ENCODE results near the gene TERT.

Gene TERT

DNA sequence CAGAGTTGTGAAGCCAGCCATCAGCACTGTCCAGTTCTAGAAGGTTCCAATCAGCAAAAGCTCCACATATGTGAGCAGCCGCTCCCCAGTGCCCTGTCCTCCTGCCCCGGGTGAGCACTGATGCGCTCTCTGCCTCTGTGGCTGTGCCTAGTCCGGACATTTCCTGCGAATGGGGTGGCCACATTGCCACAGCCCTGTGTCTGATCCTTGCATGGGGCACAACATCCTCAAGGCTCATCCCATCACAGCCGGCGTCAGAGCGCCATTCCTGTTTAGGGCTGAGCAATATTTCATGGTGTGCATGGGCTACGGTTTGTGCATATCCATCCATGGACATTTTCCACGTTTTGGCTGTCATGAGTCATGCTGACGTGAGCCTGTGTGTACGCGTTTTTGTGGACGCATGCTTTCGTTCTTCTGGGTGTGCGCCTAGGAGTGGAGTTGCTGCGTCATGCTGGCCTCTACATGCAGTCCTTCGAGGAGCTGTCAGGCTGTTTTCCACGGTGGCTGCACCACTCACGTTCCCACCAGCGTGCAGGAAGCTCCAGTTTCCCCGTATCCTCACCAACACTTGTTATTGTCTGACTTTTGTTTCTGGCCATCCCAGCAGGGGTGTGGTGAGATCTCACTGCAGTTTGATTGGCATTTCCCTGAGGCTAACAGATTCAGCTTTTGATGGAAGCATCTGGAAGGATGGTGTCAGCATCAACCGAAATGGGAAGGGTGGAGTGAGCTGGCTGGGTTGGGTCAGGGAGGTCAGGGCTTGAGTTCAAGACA, 79.4 kb downstream of the TERT start:
- no peak for DNase-seq

DNA sequence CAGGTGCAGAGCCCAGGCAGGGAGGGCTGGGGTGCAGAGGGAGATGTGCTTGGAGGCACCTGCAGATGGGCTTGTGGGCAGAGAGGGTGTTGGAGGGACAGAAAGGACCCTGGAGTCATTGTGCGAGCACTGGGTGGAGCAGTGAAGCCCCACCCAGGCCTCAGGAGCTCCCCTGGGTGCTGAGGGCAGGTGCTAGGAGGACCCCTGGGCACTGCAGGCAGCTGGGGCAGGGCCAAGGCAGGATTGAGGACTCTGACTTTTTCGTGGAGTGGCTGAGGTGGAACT, 80.0 kb downstream of the TERT start:
- no peak for DNase-seq

DNA sequence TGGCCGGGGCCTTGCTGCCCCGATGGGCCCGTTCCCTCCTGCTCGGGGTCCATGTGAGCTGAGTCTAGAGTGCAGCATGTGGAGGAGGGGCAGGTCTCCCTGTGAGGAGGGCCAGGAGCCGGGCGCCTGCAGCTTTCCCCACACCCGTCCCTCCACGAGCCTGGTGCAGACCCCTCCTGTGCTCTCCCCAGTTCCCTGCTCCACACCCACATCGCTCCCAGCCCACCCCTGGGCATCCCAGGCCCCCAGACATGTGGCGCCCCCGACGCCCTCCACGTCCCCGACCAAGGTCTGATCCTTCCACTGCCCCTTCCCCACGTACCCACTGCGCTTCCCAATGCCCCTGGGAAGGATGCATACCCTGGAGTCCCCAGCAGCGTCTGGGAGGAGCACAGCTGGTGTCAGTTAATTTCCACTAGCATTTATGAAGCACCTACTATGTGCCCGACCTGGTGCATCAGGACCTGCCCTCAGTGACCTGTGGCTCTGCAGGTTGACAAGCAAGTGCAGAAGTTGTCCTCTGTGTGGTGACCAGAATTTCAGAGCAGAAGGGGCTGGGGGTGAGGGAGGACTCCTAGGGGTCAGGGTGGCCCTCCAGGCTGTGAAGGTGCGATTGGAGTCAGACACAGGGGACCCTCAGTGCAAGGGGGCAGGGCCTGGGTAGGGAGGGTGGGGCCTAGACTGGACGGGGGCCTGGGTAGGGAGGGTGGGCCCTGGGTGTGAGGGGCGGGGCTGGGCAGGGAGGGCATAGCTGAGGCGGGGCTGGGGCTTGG, 80.5 kb downstream of the TERT start:
- DNase-seq = no peak

DNA sequence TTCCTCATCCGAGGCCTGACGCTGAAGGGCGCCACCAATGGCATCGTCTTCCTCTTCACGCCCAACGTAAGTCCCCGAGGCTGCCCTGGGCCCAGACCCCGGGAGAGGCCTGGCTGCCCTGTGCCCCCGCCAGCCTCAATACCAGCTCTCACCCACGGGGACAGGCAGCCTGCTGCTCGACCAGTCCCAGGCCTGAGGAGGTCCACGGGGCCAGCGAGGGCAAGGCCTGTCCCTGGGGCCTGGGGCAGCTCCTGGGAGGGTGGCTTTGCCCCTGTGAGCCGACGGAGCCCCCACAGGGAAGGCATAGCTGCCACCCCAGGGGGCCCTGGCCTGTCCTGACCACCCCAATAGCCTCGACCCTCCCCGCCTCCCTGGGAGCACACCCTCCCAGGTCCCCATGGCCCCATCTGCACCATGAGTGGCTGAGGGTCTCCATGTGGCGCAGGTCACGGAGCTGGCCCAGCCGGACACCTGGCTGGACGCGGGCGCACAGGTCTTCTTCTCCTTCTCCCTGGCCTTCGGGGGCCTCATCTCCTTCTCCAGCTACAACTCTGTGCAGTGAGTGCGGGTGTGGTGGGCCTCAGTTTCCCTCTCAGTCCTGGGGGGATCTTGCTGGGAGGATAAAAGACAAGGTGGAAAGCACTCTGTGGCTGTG, 81.2 kb downstream of the TERT start:
- DNase-seq = no peak

DNA sequence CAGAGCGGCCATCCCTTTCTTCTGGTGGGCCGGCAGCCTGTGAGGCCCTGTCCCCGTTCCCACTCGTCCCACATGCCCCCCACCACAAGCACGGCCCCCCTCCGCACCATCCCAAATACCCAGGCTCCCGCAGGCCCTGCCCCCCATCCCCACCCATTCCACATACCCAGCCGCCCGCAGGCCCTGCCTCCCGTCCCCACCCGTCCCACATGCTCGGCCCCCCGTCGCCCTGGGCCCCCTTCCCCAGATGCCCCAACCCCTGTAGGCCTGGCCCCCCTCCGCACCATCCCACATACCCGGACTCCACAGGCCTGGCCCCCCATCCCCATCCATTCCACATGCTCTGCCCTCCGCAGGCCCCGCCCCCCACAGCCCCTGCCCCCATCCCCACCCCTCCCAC, 82.0 kb downstream of the TERT start:
- DNase-seq = no peak

DNA sequence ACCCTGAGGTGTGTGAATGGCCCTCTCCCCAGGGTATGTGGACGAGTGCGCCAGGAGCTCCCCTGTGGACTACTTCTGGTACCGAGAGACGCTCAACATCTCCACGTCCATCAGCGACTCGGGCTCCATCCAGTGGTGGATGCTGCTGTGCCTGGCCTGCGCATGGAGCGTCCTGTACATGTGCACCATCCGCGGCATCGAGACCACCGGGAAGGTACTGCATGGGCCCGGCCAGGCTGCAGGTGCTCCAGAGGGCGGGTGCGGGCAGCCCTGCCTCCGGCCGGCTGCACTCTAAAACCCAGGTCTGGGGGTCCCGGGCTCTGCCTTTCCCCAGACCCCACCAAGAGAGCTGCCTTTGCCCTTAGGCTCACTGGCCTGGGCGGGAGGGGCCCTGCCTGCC, 82.6 kb downstream of the TERT start:
- no peak for DNase-seq

DNA sequence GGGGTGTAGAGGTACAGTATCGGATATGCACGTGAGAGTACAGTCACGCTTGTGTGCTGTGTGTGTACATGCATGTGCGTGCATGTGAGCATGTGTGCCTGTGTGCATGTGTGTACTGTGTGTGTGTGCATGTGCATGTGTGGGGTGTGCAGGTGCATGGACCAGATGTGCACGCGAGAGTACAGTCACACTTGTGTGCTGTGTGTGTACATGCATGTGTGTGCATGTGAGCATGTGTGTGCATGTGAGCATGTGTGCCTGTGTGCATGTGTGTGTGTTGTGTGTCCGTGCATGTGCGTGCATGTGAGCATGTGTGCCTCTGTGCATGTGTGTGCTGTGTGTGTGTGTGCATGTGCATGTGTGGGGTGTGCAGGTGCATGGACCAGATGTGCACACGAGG, 83.2 kb downstream of the TERT start:
- no peak for DNase-seq

DNA sequence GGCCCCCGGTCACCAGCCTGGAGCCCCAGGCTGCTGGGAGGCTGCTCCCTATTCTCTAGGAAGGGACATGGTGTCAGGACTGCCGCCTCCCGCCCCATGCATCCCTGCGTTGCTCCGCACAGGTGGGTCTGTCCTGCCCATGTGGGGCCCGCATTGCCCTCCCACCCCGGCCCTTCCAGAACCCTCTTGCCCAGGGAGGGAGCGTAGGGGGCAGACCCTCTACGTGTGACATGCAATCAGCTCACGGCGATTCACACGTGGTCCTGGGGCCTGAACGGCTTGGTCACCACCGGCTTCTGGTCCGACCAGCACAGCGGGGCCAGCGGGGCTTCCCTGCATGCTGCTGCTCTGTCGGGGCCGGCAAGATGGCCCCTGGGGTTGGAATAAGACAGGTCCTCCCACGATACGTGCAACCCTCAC, 84.0 kb downstream of the TERT start:
- DNase-seq = no peak

DNA sequence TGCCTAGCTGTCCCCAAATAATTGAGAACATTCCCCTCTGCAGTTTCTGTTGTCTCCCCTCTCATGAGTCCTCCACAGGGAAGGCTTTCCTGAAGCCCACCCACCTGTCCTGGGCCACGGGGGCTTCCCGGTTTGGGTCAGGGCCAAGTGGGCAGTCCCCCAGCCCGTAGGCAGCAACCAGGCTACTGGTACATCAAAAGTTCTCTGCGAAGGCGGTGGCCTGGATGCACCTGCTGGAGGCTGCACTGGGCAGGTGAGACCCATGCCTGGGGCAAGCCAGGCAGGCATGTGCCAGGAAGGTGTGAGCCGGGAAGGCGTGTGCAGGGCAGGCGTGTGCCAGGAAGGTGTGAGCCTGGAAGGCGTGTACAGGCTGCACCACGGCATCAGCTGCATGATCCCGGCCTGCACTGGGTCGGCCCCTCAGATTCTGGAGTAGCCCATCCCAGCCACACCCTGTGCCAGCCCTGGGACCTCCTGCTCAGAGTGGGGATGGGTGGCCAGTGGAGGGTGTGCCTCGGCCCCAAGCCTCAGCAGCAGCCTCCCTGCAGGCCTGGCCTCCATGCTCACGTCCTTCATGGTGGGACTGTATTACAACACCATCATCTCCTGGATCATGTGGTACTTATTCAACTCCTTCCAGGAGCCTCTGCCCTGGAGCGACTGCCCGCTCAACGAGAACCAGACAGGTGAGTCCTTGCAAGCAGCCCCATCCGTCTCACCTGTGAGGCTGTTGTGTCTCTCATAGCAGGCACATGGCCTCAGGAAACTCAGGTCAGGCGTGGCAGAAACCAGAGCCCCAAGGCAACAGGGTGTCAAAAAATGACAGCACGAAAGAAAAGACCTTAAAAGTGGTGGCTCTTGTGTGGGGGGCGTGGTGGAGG, 84.7 kb downstream of the TERT start:
- no peak for DNase-seq

DNA sequence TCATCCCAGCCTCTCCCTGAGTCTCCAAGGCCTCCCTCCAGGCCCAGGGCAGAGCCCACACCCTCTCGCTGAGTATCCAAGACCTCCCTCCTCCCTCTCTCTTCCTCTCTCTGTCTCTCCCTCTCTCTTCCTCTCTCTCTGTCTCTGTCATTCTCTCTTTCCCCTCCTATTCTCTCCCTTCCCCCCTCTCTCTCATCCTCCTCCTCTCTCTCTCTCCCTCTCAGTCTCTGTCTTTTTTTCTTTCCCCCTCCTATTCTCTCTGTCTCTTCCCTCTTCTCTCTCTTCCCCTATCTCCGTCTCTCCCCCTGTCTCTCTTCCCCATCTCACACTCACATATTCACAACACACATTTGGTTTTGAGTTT, 85.4 kb downstream of the TERT start:
- DNase-seq = no peak

DNA sequence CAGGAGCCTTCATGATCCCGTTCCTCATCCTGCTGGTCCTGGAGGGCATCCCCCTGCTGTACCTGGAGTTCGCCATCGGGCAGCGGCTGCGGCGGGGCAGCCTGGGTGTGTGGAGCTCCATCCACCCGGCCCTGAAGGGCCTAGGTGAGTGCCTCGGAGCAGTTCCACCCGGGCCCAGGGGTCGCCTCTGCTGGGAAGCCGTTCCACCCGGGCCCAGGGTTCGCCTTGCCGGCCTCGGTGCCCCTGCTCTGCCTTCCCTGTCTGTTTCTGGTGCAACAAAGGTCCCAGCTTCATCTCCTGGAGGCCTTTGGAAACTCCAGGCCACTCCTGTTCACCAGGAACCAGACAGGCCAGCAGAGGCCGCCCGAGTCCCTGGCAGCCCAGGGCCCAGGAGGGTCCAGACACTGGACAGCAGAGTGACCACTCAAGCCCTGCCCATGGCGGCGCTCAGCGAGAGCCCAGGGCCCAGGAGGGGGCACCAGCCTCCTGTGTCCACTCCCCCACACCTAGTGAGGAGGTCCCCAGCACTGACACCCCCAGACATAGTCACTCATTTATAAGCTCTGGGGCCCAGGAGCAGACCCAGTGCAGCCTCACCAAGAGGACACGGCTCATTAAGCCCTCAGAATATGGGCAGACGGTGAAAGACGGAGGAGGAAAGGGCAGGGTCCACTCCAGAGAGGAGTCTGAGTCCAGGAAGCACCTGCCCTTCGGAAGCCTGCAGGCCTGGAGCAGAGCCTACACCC, 86.0 kb downstream of the TERT start:
- DNase-seq = no peak

DNA sequence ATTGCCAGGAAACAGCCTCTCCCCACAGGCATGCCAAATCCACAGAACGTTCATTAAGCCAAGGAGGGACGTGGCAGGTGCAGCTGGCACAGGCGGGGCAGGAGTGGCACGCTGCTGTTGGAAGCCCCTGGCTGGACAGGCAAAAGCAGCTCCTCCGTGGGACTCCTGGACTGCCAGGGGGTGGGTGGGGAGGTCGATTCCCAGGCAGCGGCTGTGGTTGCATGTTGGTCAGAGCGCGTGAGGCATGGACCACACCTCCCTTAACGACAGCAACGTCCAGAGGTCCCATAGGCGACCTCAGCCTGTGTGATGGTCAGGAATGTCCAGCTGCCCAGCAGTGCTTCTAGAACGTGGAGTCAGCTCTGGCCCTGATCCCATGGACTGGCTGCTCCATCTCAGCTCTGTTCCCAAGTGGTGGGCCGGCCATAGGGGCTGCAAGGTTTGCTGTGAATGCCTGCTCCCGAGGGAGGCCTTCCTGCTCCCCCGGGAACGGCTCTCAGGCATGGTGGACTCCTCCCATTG, 86.6 kb downstream of the TERT start:
- no peak for DNase-seq

DNA sequence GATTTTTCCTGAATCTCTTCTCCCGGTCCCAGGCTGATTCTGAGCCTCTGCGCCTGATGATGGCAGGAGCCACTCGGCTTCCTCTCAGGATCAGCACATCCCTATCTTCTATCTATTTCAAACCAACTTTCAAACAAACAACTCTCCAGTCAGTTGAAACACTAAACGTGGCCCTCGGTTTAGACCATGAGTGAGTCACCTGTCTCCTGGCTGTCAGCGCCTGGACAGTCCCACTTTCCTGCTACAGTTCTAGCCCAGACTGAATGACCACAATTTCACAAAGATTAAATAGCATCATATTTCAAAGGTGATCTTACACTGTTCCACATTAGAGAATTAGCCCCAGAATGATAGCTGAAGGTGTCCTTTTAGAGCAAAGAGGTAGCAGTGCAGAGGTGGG, 87.3 kb downstream of the TERT start:
- no peak for DNase-seq

DNA sequence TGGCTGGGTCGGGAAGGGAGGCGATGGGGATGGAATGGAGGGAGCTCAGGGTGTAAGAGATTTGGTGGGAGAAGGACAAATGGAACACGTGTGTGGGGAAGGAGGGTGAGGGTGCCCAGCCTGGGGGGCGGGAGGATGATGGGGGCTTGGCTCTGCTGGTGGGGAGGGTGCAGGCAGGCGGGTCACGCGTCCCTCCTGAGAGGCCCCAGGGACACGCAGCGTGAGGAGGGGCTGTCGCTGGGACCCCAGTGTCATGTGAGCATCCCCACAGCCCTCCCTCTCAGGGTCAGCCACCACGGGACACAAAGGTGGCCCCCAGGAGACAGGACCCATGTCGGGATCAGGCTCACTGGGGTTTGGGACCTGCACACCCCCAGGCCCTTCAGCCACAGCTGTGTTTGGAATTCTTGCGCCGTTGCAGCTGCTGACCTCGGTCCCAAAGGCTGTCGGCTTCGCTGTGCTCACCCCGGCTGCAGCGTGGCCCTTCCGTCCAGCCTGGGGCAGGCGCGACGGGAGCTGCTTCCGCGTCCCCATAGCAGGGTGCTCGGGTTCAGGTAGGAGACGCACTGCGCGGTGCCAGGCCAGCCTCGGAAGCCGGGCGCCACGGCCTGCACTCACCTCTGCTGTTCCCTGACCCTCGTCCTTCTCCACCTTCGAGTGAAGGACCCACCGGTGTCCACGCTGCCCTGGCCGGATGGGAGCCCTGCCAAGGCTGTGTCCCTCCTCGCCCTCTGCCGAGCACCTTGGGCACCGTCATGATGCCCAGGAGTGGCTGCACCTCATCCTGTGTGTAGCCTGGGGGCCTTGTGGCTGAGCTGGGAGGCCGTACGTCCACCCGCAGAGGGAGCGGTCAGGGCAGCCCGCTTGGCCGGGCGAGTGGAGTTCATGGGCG, 88.1 kb downstream of the TERT start:
- no peak for DNase-seq

DNA sequence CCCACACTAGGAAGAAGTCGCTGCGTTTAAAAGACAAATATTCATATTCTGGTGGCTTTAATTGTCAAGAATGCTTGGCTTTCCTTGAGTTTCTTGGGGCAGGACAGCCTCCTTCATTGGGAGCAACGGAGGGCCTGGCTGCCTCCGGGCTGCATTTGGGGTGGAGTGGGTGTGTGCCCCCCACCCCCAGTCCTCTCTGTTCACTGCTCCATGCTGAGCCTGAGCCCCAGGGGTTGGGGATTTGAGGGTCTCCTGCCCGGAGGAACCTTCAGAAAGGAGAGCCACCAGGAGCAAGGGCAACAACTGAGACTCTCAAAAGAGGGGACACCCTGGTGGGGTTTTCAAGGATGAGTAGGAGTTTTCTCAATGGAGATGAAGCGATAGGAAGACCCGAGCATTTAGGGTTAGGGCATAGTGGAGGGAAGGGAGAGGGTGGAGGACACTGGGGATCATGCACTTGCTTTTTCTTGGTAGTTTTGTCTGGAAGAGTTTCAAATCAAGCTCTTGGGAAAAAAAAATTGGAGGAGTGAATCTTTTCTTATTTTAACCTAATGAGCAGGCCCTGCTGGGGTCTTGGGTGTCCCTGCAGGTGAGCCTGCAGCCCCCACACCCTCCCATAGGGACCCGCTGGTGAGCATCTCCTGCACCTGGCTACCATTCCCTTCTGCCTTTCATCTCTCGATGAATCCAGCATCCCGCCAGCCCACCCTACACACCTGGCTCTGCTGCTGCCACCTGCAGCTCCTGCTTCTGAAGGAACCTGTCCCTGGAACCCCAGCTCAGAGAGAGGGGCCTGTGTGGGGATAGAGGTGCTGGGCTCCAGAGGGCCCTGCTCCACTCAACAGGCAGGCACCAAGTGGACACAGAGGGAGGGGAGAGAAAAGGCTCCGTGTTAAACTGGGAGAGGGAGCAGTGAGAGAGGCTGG, 89.3 kb downstream of the TERT start:
- DNase-seq = no peak

DNA sequence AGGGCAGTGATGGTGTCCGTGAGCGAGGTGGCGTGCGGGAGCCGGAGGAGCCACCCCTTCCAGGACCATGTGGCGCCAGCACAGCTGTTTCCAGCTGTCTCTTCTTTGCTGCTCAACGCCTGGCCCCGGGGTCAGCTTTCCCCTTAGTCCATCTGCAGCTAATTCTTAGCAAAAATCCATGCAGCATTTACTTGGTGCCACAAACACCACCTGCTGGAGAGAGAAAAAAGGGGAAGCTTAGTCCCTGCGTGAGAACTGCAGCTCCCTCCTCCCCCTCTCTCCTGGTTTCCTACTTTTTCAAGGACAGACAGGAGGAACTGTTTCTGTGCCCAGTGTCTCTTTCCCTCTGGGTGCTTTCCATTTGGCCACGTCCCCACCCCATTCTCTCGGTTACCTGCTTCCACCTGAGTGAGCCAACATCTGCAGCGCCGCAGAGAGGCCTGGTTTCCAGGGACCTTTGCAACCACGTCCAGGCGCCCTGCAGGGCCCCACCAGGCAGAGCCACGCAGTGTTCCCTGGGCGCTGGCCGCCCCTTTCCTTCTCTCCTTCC, 90.1 kb downstream of the TERT start:
- no peak for DNase-seq

DNA sequence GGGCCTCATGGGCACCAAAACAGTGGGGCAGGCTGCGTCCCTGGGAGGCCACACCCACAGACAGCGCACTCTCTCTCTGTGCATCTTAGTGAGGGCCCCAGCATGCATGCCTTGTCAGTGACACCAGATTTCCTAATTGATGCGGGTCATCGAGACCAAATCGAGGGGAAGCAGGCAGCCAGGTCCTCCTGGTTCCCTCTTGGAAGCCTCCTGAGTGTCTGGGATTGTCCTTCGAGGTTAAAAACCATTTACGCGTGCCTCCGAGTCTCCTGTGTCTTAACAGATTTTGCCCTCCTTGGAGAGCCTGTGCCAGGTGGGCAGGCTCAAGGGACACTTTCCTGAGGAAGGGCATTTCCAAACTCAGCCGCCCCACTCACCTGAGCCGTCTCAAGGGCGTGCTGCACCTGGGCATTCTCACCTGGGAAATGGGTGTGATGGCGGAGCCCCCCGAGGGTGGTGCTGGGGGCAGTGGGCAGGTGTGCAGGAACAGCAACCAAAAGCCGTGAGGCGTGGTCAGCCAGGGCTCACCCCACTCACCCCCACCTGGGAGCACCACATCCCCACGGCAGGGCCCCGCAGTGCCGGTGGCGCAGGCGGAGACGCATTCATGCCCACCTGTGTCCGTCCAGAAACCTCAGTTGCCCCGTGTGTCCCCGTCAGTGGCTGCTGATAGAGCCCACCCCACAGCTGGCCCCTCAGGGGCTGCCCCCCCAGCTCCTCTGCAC, 90.7 kb downstream of the TERT start:
- no peak for DNase-seq

DNA sequence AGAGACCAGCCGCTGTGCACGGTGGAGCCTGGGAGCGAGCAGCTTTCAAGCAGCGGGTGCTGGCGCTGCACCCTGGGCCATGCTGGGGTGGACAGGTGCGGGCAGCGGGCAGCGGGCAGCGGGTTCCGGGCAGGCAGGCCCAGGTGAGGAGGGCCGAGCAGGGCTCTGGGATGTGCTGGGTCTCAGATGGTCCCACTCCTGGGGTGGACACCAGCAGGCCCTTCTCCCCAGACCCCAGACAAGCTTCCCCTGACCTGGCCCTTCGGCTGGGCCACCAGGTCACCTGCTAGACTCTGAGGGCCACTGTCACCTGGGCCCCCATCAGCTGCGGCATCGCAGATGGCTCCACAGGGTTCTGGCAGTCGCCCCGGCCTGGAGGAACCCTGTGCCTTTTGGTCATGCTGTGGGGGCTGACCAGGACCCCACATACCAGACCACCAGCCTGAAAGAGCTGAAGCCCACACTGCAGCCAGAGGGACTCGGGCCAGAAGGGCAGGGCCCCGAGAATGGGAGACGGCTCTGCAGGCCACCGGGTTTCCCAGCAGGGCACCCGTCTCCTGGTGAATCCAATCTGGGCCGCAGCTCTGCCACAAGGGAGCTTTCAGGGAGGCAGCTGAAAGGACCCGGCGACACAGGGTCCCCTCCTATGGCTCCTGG, 91.4 kb downstream of the TERT start:
- no peak for DNase-seq

All from NCI-H748 treated with DMSO at 0.1 percent for 48 hours (cell line).